ENCODE measurements around the gene HARS1. TPM values are rescaled to one million over a fixed set of nuclear protein-coding genes. Genes with fewer than 3 reads are reported as not detected.

Gene HARS1
- total RNA-seq, 1 donor from 2014 or later = 45.7 TPM

DNA sequence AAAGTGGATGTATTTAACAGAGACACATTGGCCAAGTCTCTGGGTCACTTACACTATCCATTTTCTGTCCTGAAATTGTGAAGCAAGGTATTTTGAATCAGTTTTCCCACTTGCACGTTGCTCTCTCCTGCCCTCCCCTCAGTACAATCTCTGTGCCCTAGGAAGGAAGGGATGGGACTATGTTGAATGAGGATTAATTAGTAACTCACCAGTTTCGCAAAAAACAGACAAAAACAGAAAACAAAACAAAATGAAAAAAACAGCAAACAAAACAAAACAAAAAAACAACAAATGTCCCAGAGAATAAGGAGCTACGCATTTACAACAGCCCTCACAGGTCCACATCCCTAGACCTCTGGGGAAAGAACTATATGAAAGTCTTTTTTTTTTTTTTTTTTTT, 57.1 kb downstream of the HARS1 start:
- Histone ChIP-seq H3K4me2 (no peak overlapping the region), H3K4me1 (no peaks in the 10 kb centered on the region), H3K4me3 (no peak overlapping the region), H2AFZ (replicated peaks) (no peak overlapping the region), H3F3A (ENCODE audit: low read depth) (no peaks in the 10 kb centered on the region), H3K79me2 (ENCODE audit: low read depth) (no peaks in the 10 kb centered on the region), H3K9me3 (ENCODE audit: low read depth) (no peaks in the 10 kb centered on the region), H3K36me3 (no peaks in the 10 kb centered on the region), H3K27ac (no peak overlapping the region), H4K20me1 (ENCODE audit: low read depth) (no peaks in the 10 kb centered on the region), H3K9ac (no peak overlapping the region), H3K27me3 (no peaks in the 10 kb centered on the region)
- Mint-ChIP-seq H3K4me3 (no peak overlapping the region), H3K27me3 (ENCODE audit: insufficient read depth, low read depth) (peaks cover 9% of the 10 kb centered on the region), H3K9me3 (peaks cover 19% of the 10 kb centered on the region), H3K27ac (no peak overlapping the region), H3K36me3 (peaks cover 8% of the 10 kb centered on the region), H3K4me1 (peaks cover 4% of the 10 kb centered on the region)
- no peak for DNase-seq (ENCODE audit: low spot score)
- no peak for TF ChIP-seq EZH2phosphoT487 (IDR thresholded peaks at IDR 0.05)
- no peak for TF ChIP-seq EZH2 (IDR thresholded peaks at IDR 0.05)
- TF ChIP-seq, protein P1, sequence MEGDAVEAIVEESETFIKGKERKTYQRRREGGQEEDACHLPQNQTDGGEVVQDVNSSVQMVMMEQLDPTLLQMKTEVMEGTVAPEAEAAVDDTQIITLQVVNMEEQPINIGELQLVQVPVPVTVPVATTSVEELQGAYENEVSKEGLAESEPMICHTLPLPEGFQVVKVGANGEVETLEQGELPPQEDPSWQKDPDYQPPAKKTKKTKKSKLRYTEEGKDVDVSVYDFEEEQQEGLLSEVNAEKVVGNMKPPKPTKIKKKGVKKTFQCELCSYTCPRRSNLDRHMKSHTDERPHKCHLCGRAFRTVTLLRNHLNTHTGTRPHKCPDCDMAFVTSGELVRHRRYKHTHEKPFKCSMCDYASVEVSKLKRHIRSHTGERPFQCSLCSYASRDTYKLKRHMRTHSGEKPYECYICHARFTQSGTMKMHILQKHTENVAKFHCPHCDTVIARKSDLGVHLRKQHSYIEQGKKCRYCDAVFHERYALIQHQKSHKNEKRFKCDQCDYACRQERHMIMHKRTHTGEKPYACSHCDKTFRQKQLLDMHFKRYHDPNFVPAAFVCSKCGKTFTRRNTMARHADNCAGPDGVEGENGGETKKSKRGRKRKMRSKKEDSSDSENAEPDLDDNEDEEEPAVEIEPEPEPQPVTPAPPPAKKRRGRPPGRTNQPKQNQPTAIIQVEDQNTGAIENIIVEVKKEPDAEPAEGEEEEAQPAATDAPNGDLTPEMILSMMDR (IDR thresholded peaks at IDR 0.05) = no peak

DNA sequence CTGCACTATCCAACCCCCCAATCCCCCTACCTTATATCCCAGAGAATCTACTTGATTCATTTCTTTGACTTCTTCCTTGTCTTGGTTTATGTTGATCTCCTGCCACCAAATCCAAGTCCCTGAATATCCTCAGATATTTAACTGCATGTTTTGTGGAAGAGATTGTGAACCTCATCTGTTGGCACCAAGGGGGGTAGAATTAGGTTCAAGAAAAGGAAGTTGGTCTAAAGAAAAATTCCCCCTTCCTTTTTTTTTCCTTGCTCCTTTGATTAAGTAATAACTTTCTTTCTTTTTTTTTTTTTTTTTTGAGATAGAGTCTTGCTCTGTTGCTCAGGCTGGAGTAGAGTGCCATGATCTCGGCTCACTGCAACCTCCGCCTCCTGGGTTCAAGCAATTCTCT, 57.7 kb downstream of the HARS1 start:
- no peak for DNase-seq (ENCODE audit: low spot score)
- H3K4me3 Mint-ChIP-seq = no peak overlapping the region
- TF ChIP-seq, protein P1 (IDR thresholded peaks at IDR 0.05) = no peak
- TF ChIP-seq EZH2phosphoT487 (IDR thresholded peaks at IDR 0.05) (no peak), EZH2 (IDR thresholded peaks at IDR 0.05) (no peak)
- no peaks in the 10 kb centered on the region for H3K79me2 ChIP-seq (ENCODE audit: low read depth)
- no peak overlapping the region for H3K27ac Mint-ChIP-seq
- peaks cover 7% of the 10 kb centered on the region for H3K27me3 Mint-ChIP-seq (ENCODE audit: insufficient read depth, low read depth)
- peaks cover 4% of the 10 kb centered on the region for H3K36me3 Mint-ChIP-seq
- H3K4me1 Mint-ChIP-seq = no peaks in the 10 kb centered on the region
- H3K4me3 ChIP-seq = no peak overlapping the region
- no peaks in the 10 kb centered on the region for H3K4me1 ChIP-seq
- H3K9me3 ChIP-seq (ENCODE audit: low read depth) = no peaks in the 10 kb centered on the region
- H4K20me1 ChIP-seq (ENCODE audit: low read depth) = no peaks in the 10 kb centered on the region
- H3K9ac ChIP-seq = no peak overlapping the region
- no peak overlapping the region for H2AFZ ChIP-seq (replicated peaks)
- peaks cover 15% of the 10 kb centered on the region for H3K9me3 Mint-ChIP-seq
- H3F3A ChIP-seq (ENCODE audit: low read depth) = no peaks in the 10 kb centered on the region
- H3K27ac ChIP-seq = no peak overlapping the region
- no peaks in the 10 kb centered on the region for H3K36me3 ChIP-seq
- H3K27me3 ChIP-seq = no peaks in the 10 kb centered on the region
- H3K4me2 ChIP-seq = no peak overlapping the region

GRCh38 chr5:140633021-140633471, 58.1 kb downstream of the HARS1 start, which contains the start of gene CD14:
TSS of gene CD14 (minus strand) at chr5:140633175. CDS start at chr5:140633071, 104 bp downstream.
- H3K4me1 Mint-ChIP-seq = no peaks in the 10 kb centered on the region

More at GRCh38 chr5:140633021-140633471, 58.1 kb downstream of the HARS1 start, which contains the start of gene CD14:
- no peak for DNase-seq (ENCODE audit: low spot score)
- Histone ChIP-seq H3K4me2 (no peak within 1 kb of the TSS), H3F3A (ENCODE audit: low read depth) (no peaks in the 10 kb centered on the region), H4K20me1 (ENCODE audit: low read depth) (no peaks in the 10 kb centered on the region), H3K27me3 (no peaks in the 10 kb centered on the region), H3K27ac (no peak within 1 kb of the TSS), H2AFZ (replicated peaks) (no peak within 1 kb of the TSS), H3K36me3 (no peaks in the 10 kb centered on the region), H3K9ac (no peak within 1 kb of the TSS), H3K4me3 (no peak within 1 kb of the TSS), H3K79me2 (ENCODE audit: low read depth) (no peaks in the 10 kb centered on the region), H3K4me1 (no peaks in the 10 kb centered on the region), H3K9me3 (ENCODE audit: low read depth) (no peaks in the 10 kb centered on the region)
- Mint-ChIP-seq H3K9me3 (peaks cover 19% of the 10 kb centered on the region), H3K27ac (no peak within 1 kb of the TSS), H3K4me3 (no peak within 1 kb of the TSS), H3K36me3 (peaks cover 4% of the 10 kb centered on the region), H3K27me3 (ENCODE audit: insufficient read depth, low read depth) (peaks cover 7% of the 10 kb centered on the region)
- no peak for TF ChIP-seq EZH2phosphoT487 (IDR thresholded peaks at IDR 0.05)
- TF ChIP-seq, protein P1 (IDR thresholded peaks at IDR 0.05) = no peak
- TF ChIP-seq EZH2 (IDR thresholded peaks at IDR 0.05) = no peak

Measured in neural progenitor cell (in vitro differentiated cells).